Caco-2 (cell line): Measurements from ENCODE around the gene NABP1. TPM values are rescaled to one million over a fixed set of nuclear protein-coding genes. Genes with fewer than 3 reads are reported as not detected.

Experiments
- BruUV-seq: library from RNA; stranded (reverse); fragments of 400-500 nt; replicated peaks from 2 replicates; lab custom pipeline; 2021; lab: Mats Ljungman, UMichigan
- CTCF ChIA-PET: fragments of 300-600 bp; sonication (Branson Sonifier 250); formaldehyde crosslinking; loops from one replicate; lab custom pipeline; 2022; ENCODE audit warnings: antibody characterized with exemption; lab: Charles Lee
- POLR2A ChIA-PET: fragments of 300-600 bp; sonication (Branson Sonifier 250); formaldehyde crosslinking; loops from one replicate; lab custom pipeline; 2022; ENCODE audit warnings: antibody characterized with exemption; lab: Charles Lee
- DNase-seq, 2 experiments: peaks; one replicate each; pipeline versions ENCODE4 v3.0.0 to v3.0.0-alpha.2; 2020 to 2022
- H3K27me3 ChIP-seq: replicated peaks from 2 replicates; pipeline ENCODE4 v1.6.0; 2011; ENCODE audit warnings: low read length; ENCODE audit not compliant: control insufficient read depth, insufficient read depth
- H3K36me3 ChIP-seq: 2 replicates; pipeline ENCODE4 v1.5.1; 2011; ENCODE audit warnings: low read length; ENCODE audit not compliant: control insufficient read depth, insufficient read depth
- H3K4me1 ChIP-seq: fragments of 250-450 bp; sonication (Bioruptor Pico); 2 replicates; pipeline ENCODE4 v1.5.1; 2020; ENCODE audit warnings: mild to moderate bottlenecking
- H3K4me3 ChIP-seq: 2 replicates; pipeline ENCODE4 v1.5.1; 2011; ENCODE audit warnings: low read depth, mild to moderate bottlenecking, control low read depth, low read length
- H3K9me3 ChIP-seq: fragments of 250-450 bp; sonication (Bioruptor Pico); 2 replicates; pipeline ENCODE4 v1.5.1; 2020; ENCODE audit warnings: mild to moderate bottlenecking, moderate library complexity
- H3K27ac Mint-ChIP-seq: one replicate; pipeline ENCODE4 v1.8.0; 2022; ENCODE audit warnings: mixed read lengths; ENCODE audit not compliant: unreplicated experiment
- H3K27me3 Mint-ChIP-seq: one replicate; pipeline ENCODE4 v1.8.0; 2022; ENCODE audit warnings: mixed read lengths; ENCODE audit not compliant: insufficient read depth, unreplicated experiment
- H3K36me3 Mint-ChIP-seq: one replicate; pipeline ENCODE4 v1.8.0; 2022; ENCODE audit warnings: mild to moderate bottlenecking, mixed read lengths; ENCODE audit not compliant: insufficient read depth, unreplicated experiment
- H3K4me1 Mint-ChIP-seq: one replicate; pipeline ENCODE4 v1.8.0; 2022; ENCODE audit warnings: low read depth, mixed read lengths; ENCODE audit not compliant: unreplicated experiment
- H3K4me3 Mint-ChIP-seq: one replicate; pipeline ENCODE4 v1.8.0; 2022; ENCODE audit warnings: mild to moderate bottlenecking, moderate library complexity, mixed read lengths; ENCODE audit not compliant: unreplicated experiment
- H3K9me3 Mint-ChIP-seq: one replicate; pipeline ENCODE4 v1.8.0; 2022; ENCODE audit warnings: mixed read lengths; ENCODE audit not compliant: unreplicated experiment
- intact Hi-C: fragments of 100-400 bp; cut with micrococcal nuclease; formaldehyde crosslinking; loops from one replicate; pipeline ENCODE4 v1.10.0; 2022; ENCODE audit not compliant: unreplicated experiment
- total RNA-seq: library from RNA; stranded (reverse); gene quantifications from 2 replicates; pipeline ENCODE4 v1.2.3, GENCODE V29; 2022
- TF ChIP-seq, protein P1 (sequence below), 2 experiments: fragments of 200-600 bp in 1 of 2; IDR thresholded peaks; 1 replicate in 1 of 2; 2 replicates in 1 of 2; pipeline versions ENCODE4 v1.5.1 to v1.8.0; 2011 to 2022; ENCODE audit warnings: antibody characterized with exemption in 1 of 2, control low read depth in 1 of 2, inconsistent platforms in 1 of 2, low read depth in 1 of 2, low read length in 1 of 2, mild to moderate bottlenecking in 1 of 2, moderate library complexity in 1 of 2; ENCODE audit not compliant: insufficient read depth in 1 of 2, severe bottlenecking in 1 of 2, unreplicated experiment in 1 of 2

The NABP1 gene
- total RNA-seq, 1 experiment from 2014 or later: 89.8 TPM

- BruUV-seq: no TSS peak
- POLR2A ChIA-PET: interaction anchor here (0.7 to 1.5 kb wide), 2 partner anchors 17 to 23 kb away, joined by 5 to 12 read pairs; partner anchors contain the start of gene NABP1
- CTCF ChIA-PET: interaction anchor here (1.0 kb wide), 1 partner anchor 95 kb away, joined by 4 read pairs; no protein-coding TSS in a partner anchor
These were observed 17.4 kb upstream of the NABP1 start for GRCh38 chr2:191660575-191660974.

DNA sequence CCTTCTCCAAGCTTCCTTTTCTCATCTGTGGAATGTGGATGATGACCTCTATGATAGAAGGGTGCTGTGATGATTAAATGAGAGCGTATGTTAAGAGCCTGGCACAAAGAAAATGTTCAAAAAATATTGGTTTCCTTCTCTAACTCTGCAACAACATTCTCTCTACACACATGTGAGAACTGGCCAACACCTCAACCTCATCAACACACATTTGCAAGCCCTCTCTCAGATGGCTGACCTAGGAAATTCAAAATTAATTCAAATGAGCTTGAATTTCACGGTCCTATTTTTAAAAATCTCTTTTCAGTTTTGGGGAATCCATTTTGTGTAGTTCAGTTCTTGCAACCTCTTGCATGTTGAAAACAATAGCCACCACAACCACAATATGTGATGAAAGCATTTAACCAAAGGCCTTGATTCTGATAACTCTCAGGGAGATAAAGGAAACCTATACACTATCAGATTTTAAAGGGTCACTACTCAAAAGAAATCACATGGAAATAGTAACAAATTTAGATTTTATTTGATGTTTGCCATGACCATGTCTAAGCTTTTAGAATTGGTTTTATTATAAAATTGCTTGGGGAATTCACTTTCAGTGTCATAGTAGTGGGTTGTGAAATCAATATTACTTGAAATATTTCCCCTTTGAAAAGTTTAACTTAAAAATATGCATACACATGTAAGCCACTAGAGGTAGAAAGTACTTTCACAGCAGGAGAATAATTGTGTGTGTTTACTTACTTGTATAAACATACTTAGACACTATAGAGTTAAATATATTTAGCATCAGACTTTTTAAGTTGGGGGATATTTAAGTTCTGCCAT lies 16.6 kb upstream of the NABP1 start:
- peaks cover 23% of the 10 kb centered on the region for H3K4me1 ChIP-seq
- peaks cover 18% of the 10 kb centered on the region for H3K9me3 Mint-ChIP-seq
- H3K27me3 Mint-ChIP-seq: no peaks in the 10 kb centered on the region
- ChIA-PET POLR2A (interaction anchor here (0.7 to 1.5 kb wide), 2 partner anchors 16 to 23 kb away, joined by 5 to 12 read pairs; partner anchors contain the start of gene NABP1), CTCF (interaction anchor here (1.0 kb wide), 1 partner anchor 95 kb away, joined by 4 read pairs; no protein-coding TSS in a partner anchor)
- H3K4me3 ChIP-seq: no peak overlapping the region
- intact Hi-C loops: loop anchor here (1.0 kb wide), 1 partner anchor 23 kb away; no protein-coding TSS in a partner anchor
- H3K36me3 ChIP-seq: no peaks in the 10 kb centered on the region
- BruUV-seq: no TSS peak
- no peak overlapping the region for H3K27ac Mint-ChIP-seq
- no peaks in the 10 kb centered on the region for H3K27me3 ChIP-seq
- H3K4me3 Mint-ChIP-seq: no peak overlapping the region
- TF ChIP-seq, protein P1, sequence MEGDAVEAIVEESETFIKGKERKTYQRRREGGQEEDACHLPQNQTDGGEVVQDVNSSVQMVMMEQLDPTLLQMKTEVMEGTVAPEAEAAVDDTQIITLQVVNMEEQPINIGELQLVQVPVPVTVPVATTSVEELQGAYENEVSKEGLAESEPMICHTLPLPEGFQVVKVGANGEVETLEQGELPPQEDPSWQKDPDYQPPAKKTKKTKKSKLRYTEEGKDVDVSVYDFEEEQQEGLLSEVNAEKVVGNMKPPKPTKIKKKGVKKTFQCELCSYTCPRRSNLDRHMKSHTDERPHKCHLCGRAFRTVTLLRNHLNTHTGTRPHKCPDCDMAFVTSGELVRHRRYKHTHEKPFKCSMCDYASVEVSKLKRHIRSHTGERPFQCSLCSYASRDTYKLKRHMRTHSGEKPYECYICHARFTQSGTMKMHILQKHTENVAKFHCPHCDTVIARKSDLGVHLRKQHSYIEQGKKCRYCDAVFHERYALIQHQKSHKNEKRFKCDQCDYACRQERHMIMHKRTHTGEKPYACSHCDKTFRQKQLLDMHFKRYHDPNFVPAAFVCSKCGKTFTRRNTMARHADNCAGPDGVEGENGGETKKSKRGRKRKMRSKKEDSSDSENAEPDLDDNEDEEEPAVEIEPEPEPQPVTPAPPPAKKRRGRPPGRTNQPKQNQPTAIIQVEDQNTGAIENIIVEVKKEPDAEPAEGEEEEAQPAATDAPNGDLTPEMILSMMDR (IDR thresholded peaks at IDR 0.05; ENCODE audit: insufficient read depth in 1 of 2, low read depth in 1 of 2, low read length in 1 of 2, severe bottlenecking in 1 of 2, unreplicated experiment in 1 of 2): no peak
- H3K4me1 Mint-ChIP-seq: peaks cover 21% of the 10 kb centered on the region
- H3K36me3 Mint-ChIP-seq: no peaks in the 10 kb centered on the region
- no peak for DNase-seq
- H3K9me3 ChIP-seq: no peaks in the 10 kb centered on the region

More at GRCh38 chr2:191660575-191660974, 17.4 kb upstream of the NABP1 start:
- H3K27ac Mint-ChIP-seq: no peak overlapping the region
- peaks cover 16% of the 10 kb centered on the region for H3K4me1 ChIP-seq
- H3K9me3 Mint-ChIP-seq: peaks cover 18% of the 10 kb centered on the region
- no peaks in the 10 kb centered on the region for H3K36me3 Mint-ChIP-seq
- DNase-seq: no peak
- no peak overlapping the region for H3K4me3 Mint-ChIP-seq
- H3K27me3 Mint-ChIP-seq: no peaks in the 10 kb centered on the region
- no peaks in the 10 kb centered on the region for H3K36me3 ChIP-seq
- TF ChIP-seq, protein P1 (IDR thresholded peaks at IDR 0.05; ENCODE audit: insufficient read depth in 1 of 2, low read depth in 1 of 2, low read length in 1 of 2, severe bottlenecking in 1 of 2, unreplicated experiment in 1 of 2): no peak
- intact Hi-C loops: no loop called here
- H3K9me3 ChIP-seq: no peaks in the 10 kb centered on the region
- no peak overlapping the region for H3K4me3 ChIP-seq
- peaks cover 21% of the 10 kb centered on the region for H3K4me1 Mint-ChIP-seq
- no peaks in the 10 kb centered on the region for H3K27me3 ChIP-seq

GRCh38 chr2:191664823-191665677 lies 12.9 kb upstream of the NABP1 start:
- TF ChIP-seq, protein P1 (IDR thresholded peaks at IDR 0.05; ENCODE audit: insufficient read depth in 1 of 2, low read depth in 1 of 2, low read length in 1 of 2, severe bottlenecking in 1 of 2, unreplicated experiment in 1 of 2): no peak
- intact Hi-C loops: no loop called here
- DNase-seq: no peak
- ChIA-PET CTCF (no interaction called here), POLR2A (interaction anchor here (1.1 kb wide), 1 partner anchor 13 kb away, joined by 6 read pairs; the partner anchor contains the start of gene NABP1)
- peaks cover 27% of the 10 kb centered on the region for H3K4me1 Mint-ChIP-seq
- Histone ChIP-seq H3K27me3 (no peaks in the 10 kb centered on the region), H3K4me1 (peaks cover 32% of the 10 kb centered on the region), H3K36me3 (no peaks in the 10 kb centered on the region), H3K9me3 (no peaks in the 10 kb centered on the region), H3K4me3 (no peak overlapping the region)
- H3K9me3 Mint-ChIP-seq: peaks cover 3% of the 10 kb centered on the region
- no TSS peak for BruUV-seq
- no peaks in the 10 kb centered on the region for H3K27me3 Mint-ChIP-seq
- H3K27ac Mint-ChIP-seq: no peak overlapping the region
- no peaks in the 10 kb centered on the region for H3K36me3 Mint-ChIP-seq
- no peak overlapping the region for H3K4me3 Mint-ChIP-seq
